Urinary bladder (tissue), 4 donors: ENCODE data around the gene PYGO2. TPM values are rescaled to one million over a fixed set of nuclear protein-coding genes. Genes with fewer than 3 reads are reported as not detected.

Source experiments
- DNase-seq: peaks from one replicate; pipeline ENCODE4 v3.0.0-alpha.2; 2015; ENCODE audit errors: extremely low spot score
- H3K27ac ChIP-seq: one replicate; pipeline ENCODE4 v1.5.1; 2013; ENCODE audit warnings: low read depth, mild to moderate bottlenecking, moderate library complexity
- H3K36me3 ChIP-seq: one replicate; pipeline ENCODE4 v1.6.1; 2013; ENCODE audit warnings: mild to moderate bottlenecking, moderate library complexity; ENCODE audit not compliant: insufficient read depth
- H3K4me1 ChIP-seq: one replicate; pipeline ENCODE4 v1.6.1; 2013; ENCODE audit warnings: mild to moderate bottlenecking, moderate library complexity; ENCODE audit not compliant: insufficient read depth
- H3K4me3 ChIP-seq: one replicate; pipeline ENCODE4 v1.5.1; 2013; ENCODE audit warnings: low read depth, low read length
- WGBS: extraction: QIAGEN DNeasy Blood & Tissue Kit; methylation state at CpG from one replicate; pipeline ENCODE4 v1.1.7; 2013; 5-methylcytosine and 5-hydroxymethylcytosine counted together
- polyA plus RNA-seq: library from polyadenylated mRNA; stranded (reverse); fragments of 200-250 nt; gene quantifications from one replicate; pipeline ENCODE4 v1.2.3, GENCODE V29; 2013
- total RNA-seq: library from RNA; depleted of rRNA; stranded (reverse); fragments of >200 nt; gene quantifications from one replicate; pipeline ENCODE4 v1.2.3, GENCODE V29; 2014
- donor health status: healthy with polysubstance abuse.
- donor health status: healthy.

The PYGO2 gene
- total and polyA plus RNA-seq, 2 donors: 10.8 to 29.2 TPM

DNA sequence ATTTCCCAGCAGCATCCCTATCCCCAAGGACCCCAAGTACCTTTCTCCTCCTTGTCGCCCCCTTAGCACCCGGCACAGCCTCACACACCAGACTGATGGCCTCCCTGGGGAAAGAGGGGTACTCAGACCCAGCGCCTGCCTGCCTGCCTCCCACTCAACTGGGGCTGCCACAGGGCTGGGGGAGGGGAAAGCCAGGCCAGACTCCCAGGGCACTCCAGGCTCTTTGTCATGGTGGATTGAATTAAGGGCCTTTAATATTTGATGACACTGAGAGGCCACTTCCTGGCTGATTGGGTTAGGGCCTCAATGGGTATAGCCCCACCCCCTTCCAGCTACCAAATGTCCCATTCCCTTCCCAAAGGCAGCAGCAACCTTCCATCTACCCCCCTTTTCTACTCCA lies 7.1 kb upstream of the PYGO2 start:
- Histone ChIP-seq H3K27ac (no peak overlapping the region), H3K4me1 (no peaks in the 10 kb centered on the region), H3K36me3 (peaks cover 4% of the 10 kb centered on the region), H3K4me3 (no peak overlapping the region)
- WGBS: 89% methylated on average over 3 of the region's 3 CpGs
- no peak for DNase-seq

DNA sequence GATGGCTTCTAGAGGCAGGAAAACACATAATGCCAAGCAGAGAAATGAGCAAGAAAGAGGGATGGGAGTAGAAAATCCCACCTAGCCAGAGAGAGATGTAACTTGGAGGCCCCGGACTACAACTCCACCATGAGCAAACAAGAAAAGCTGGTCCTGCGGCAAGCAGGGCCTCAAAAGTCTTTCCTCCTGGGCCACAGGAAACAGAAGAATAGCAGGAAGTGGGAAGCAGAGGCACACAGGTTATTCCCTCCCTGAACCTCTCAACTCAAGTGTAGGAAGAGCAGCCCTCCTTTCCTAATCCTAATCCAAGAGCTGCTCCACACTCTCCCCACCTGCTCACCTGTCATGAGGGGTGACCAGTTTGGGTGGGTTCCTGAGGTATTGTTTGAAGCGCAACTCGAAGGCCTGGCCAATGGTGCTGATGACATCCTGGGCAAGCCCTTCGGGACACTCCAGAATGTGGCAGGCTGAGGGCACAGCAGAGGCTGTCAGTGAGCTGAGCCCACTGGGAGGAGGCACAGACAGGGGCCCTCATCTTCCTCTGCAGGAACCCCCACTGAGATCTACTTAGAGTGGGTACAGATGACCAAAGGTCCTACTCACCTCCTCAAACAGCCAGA lies 5.9 kb upstream of the PYGO2 start:
- no peak overlapping the region for H3K4me3 ChIP-seq
- H3K4me1 ChIP-seq: no peaks in the 10 kb centered on the region
- 85% methylated on average over 5 of the region's 5 CpGs for WGBS
- no peak overlapping the region for H3K27ac ChIP-seq
- DNase-seq: no peak
- H3K36me3 ChIP-seq: peaks cover 4% of the 10 kb centered on the region

DNA sequence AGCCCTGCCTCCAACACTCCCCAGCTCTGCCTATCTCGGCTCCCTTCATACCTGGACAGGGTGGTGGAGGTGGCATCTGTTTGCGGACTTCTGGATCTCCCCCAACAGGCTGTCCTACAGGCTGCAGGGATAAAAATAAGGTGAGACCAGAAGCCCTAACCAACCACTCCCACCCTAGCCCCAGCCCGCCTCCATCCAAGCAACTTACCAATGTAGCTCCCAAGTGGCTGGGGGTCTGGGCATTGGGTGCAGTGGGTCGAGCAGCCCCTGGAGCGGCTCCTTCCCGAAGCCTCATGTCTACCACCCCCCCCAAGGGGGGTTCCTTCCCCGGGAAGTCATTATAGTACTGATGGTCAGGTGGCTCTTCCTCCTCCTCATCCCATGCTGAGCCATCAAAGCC lies 4.5 kb upstream of the PYGO2 start:
- Histone ChIP-seq H3K4me1 (no peaks in the 10 kb centered on the region), H3K4me3 (no peak overlapping the region), H3K36me3 (peaks cover 4% of the 10 kb centered on the region), H3K27ac (no peak overlapping the region)
- DNase-seq: no peak
- 87% methylated on average over 7 of the region's 7 CpGs for WGBS

DNA sequence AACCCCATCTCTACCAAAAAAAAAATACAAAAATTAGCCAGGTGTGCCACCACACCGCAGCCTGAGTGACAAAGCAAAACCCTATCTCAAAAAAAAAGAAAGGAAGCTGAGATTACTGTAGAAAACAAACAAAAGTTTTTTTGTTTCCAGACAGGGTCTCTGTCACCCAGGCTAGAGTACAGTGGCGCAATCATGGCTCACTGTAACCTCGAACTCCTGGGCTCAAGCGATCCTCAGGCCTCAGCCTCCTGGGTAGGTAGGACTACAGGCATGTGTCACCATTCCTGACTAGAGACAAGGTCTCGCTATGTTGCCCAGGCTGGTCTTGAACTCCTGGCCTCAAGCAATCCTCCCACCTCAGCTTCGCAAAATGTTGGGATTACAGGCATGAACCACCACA lies 2.8 kb upstream of the PYGO2 start:
- 92% methylated on average over 6 of the region's 6 CpGs for WGBS
- no peak overlapping the region for H3K27ac ChIP-seq
- H3K4me3 ChIP-seq: no peak overlapping the region
- H3K36me3 ChIP-seq: peaks cover 4% of the 10 kb centered on the region
- DNase-seq: no peak
- no peaks in the 10 kb centered on the region for H3K4me1 ChIP-seq

DNA sequence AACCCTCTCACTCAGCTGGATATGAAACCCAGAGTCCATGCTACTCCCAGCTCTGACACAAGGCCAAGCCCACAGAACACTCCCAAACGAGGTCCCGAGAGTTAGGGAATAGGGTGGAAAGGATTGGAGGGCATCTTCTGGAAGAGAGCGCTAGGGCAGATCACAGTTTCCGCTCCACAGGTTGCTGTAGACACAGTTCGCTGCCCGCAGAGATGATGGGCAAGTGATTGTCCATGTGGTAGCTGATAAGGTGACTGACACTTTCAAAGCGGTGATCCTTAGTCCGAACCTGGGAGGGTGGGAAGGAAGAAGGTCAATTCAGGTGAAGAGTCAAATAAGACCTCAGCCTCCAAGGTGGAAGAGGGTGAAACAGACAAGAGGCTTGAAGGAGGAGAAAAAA lies 2.1 kb upstream of the PYGO2 start:
- H3K27ac ChIP-seq: no peak overlapping the region
- 80% methylated on average over 8 of the region's 8 CpGs for WGBS
- H3K4me1 ChIP-seq: no peaks in the 10 kb centered on the region
- H3K36me3 ChIP-seq: peaks cover 4% of the 10 kb centered on the region
- DNase-seq: no peak
- H3K4me3 ChIP-seq: no peak overlapping the region

DNA sequence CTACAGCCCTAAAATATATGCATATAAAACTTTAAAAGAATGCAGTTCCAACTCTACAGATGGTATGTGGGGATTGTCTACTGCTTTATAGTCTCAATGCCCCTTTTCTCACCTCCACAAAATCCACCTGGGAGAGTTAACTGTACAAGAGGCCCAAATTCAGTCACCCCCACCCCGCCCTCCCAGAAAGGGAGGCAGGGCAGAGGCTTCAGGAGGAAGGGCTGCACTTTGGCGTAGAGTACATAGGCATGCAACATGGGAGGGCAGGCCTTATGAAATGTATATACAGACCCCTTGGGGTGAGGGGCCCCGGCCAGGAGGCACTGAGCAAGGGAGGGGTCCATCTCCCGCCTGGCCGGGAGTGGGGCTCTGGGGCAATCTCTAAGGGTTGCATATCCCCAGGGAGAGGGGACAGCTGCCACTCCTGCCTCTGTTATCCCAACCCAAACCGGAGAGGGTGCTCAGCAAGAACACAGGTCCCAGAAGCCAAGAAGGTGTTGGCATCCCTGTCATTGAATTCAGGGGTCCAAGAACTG lies 1.3 kb upstream of the PYGO2 start:
- no peak overlapping the region for H3K27ac ChIP-seq
- peaks cover 4% of the 10 kb centered on the region for H3K36me3 ChIP-seq
- no peak overlapping the region for H3K4me3 ChIP-seq
- no peak for DNase-seq
- WGBS: 52% methylated on average over 6 of the region's 6 CpGs
- H3K4me1 ChIP-seq: no peaks in the 10 kb centered on the region

DNA sequence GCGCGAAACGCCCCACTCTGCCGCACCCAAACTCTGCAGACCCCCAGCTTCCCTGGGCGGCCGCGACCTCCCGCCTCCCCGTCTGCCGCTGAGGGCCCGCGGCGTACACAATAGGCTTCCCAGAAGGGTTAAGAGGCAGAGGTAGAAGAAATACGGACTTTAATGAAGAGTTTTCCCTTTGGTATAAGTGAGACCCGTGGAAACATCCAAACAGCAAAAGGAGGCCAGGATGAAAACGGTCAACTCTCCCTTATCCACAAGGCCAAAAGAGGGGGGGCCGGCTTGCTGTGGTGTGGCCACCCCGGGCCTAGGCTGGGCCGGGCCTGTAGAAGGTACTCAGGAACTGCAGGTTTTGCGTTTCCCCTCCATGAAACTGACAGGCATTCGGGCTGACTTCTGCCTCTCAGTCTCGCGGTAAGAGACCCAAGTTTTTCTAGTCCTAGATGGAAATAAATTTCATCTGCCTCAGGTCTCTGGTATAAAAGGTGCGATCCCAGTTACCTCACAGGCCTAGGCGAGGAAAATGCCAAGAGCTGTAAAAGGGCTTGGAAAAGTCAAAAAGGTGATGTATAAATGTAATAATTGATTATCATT lies 671 bp upstream of the PYGO2 start:
- Histone ChIP-seq H3K4me1 (no peaks in the 10 kb centered on the region), H3K36me3 (peaks cover 4% of the 10 kb centered on the region), H3K27ac (peak overlapping the region; percentile 99), H3K4me3 (peak overlapping the region; percentile 86)
- DNase-seq: no peak
- 4% methylated on average over 25 of the region's 25 CpGs for WGBS

DNA sequence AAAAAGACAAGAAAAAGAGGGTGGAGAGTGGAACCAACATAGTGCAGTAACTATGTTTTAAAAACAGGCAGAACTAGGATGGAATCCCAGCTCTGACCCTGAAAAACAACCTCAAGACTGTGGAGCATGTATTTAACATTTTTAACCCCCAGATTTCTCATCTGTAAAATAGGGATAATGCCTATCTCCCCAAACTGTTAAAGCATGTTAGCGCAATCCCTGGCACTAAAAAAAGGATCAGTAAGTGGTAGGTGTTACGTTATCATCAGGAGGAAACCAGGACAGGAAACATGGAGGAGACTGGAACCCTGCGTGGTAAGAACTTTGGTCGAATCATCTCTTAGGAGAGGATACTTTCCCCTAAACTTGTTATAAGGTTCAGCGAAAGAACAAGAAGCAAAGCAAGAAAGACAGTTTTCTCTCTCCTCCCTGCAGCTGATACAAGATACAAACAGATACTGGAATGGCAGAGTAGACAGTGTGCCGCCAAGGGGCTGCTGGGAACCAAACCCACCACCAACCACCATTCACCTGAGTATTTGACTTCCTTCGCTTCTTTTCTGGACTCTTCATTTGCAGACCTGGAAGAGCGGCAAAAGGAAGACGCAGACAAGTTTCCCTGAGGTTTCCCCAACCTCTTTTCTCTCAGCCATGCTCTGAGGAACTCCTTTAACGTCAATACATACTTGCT lies 991 bp downstream of the PYGO2 start:
- Histone ChIP-seq H3K4me1 (no peaks in the 10 kb centered on the region), H3K4me3 (peak overlapping the region; percentile 86), H3K27ac (peak overlapping the region; percentile 34), H3K36me3 (peaks cover 4% of the 10 kb centered on the region)
- no peak for DNase-seq
- 36% methylated on average over 10 of the region's 10 CpGs for WGBS

DNA sequence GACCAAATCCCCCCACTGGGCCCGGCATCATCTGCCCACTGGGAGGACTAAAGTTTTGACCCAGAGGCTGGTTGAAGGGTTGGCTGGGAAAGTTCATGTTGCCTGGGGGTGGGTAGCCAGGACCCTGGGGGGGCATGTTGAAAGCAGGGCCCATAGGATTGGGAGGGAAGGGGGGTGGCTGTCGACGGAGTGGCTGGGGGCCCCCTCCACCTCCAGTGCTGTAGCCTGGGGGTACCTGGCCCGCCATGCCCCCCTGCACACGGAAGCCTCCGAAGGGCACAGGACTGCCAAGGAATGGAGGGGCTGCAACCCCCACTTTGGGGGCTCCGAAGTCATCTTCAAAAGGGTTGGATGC lies 2.2 kb downstream of the PYGO2 start:
- WGBS: 91% methylated on average over 7 of the region's 7 CpGs
- Histone ChIP-seq H3K4me3 (no peak overlapping the region), H3K36me3 (no peaks in the 10 kb centered on the region), H3K27ac (no peak overlapping the region), H3K4me1 (no peaks in the 10 kb centered on the region)
- DNase-seq: no peak

DNA sequence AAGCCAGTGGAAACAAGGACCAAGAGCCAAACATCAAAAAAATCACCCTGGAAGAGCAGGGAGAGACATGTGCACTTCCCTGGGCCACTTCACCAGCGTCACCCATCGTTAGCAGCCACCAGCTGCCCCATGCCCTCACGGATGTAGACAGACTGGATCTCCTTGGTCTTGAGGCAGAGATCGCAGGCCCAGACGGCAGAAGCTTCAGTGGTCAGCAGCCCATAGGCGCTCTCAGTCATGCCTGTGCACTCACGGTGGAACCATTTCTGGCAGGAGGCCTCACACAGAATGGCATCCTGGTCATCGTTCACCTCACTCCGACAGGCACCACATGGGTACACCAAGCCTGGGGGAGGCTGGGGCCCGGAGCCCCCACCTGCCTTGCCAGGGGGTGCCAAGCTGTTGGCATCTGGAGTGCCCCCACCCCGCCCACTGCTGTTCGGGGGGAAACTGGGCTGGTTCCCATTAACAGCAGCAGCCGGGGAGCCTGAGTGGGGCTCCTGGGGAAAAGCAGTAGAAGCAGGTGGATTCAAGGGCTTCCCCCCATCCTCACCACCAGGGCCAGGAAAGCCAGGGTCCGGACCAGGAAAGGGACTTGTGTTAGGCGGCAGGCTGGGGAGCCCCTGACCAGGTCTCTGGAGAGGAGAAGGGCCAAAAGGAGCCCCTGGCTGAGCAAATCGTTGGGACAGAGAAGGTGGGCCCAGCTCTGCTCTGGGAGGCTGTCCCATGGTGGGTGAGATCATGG lies 2.7 kb downstream of the PYGO2 start:
- Histone ChIP-seq H3K36me3 (no peaks in the 10 kb centered on the region), H3K4me3 (no peak overlapping the region), H3K27ac (no peak overlapping the region), H3K4me1 (no peaks in the 10 kb centered on the region)
- no peak for DNase-seq
- 90% methylated on average over 16 of the region's 16 CpGs for WGBS

DNA sequence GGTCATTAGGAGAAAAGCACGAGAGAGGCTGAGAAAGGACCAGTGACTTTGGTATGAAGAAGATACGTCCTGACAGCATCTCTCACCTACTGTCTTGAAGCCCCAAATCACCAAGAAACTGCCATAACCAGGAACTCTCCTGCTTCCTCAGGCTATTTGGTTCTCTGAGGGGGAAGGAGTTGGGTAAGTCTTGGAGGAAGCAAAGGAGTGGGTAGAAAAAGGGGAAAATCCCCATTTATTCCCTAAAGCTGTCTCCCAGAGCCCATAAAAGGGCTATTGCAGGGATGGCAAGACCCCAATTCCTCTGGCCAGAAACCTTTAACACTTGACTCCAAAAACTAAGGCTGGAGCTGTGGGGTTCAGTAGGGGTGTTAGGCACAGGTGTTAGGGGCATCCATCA lies 3.5 kb downstream of the PYGO2 start:
- H3K27ac ChIP-seq: no peak overlapping the region
- no peaks in the 10 kb centered on the region for H3K36me3 ChIP-seq
- no peaks in the 10 kb centered on the region for H3K4me1 ChIP-seq
- no peak for DNase-seq
- WGBS: 79% methylated on average over 2 of the region's 2 CpGs
- H3K4me3 ChIP-seq: no peak overlapping the region

DNA sequence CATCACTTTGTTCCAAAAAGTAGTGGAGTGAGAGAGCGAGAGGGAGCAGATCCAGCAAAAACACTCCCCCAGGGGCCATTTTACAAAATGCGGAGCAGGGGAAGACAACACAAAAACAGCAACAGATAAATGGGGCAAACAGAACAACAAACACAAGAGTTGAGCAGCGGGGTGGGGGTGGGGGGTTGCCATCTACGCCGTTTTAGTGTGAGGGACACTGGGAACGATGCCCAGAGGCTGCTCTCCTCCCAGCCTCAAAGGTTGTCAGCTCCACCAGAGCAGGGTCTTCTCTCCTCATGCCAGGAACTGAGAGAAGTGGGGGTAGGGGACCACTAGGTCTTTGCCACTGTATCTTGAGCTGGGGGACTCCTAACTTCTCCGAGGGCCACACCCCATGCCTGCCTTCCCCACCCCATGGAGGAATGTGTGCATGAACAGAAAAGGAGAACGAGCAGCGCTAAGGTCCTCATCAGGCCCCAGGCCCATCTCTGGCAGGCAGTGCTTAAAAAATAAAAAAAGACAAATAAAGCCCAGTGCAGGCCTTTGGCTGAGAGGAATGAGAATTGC lies 4.4 kb downstream of the PYGO2 start:
- no peak overlapping the region for H3K4me3 ChIP-seq
- no peak for DNase-seq
- no peaks in the 10 kb centered on the region for H3K36me3 ChIP-seq
- no peak overlapping the region for H3K27ac ChIP-seq
- WGBS: 33% methylated on average over 9 of the region's 9 CpGs
- H3K4me1 ChIP-seq: no peaks in the 10 kb centered on the region

DNA sequence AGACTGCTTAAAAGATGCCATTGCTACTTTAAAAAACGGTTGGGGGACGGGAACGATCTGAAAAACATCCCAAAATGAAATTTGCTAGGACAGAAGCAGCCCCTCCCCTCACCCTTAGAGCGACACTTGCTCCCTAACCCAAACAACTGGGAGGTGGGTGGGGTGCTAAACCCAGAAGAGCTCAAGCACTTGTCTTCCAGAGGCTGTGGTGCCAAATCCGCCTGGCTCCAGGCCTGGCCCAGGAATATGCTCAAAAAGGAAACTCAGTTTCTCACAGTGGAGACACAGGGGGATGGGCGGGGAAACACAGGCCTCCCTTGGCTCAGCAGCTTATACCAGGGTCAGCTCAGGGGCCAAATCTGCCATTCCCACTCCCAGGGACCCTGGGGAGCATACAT lies 5.0 kb downstream of the PYGO2 start:
- DNase-seq: no peak
- 10% methylated on average over 6 of the region's 6 CpGs for WGBS
- Histone ChIP-seq H3K36me3 (no peaks in the 10 kb centered on the region), H3K4me1 (no peaks in the 10 kb centered on the region), H3K4me3 (peak overlapping the region; percentile 44), H3K27ac (no peak overlapping the region)
